GM19455 (cell line): ENCODE data around the gene MLKL.

ENCODE experiments used
- ATAC-seq: cut with Tn5 transposase; IDR thresholded peaks from one replicate; pipeline ENCODE4 v1.9.1; 2021; ENCODE audit not compliant: unreplicated experiment

MLKL gene

GRCh38 chr16:74652249-74652648 is 48.4 kb downstream of the MLKL start:
- no peak for ATAC-seq

GRCh38 chr16:74651841-74652240 is 48.8 kb downstream of the MLKL start:
- no peak for ATAC-seq

GRCh38 chr16:74650966-74651567 is 49.6 kb downstream of the MLKL start:
- no peak for ATAC-seq

- ATAC-seq = no peak
Measured at GRCh38 chr16:74649839-74650504, 50.7 kb downstream of the MLKL start.

GRCh38 chr16:74641969-74642368 is 58.7 kb downstream of the MLKL start:
- no peak for ATAC-seq

GRCh38 chr16:74637742-74638453 is 62.8 kb downstream of the MLKL start:
- ATAC-seq = no peak

GRCh38 chr16:74635303-74635702 is 65.4 kb downstream of the MLKL start:
- no peak for ATAC-seq

GRCh38 chr16:74633686-74634085 is 67.0 kb downstream of the MLKL start:
- ATAC-seq = no peak

- no peak for ATAC-seq
Measured at GRCh38 chr16:74627506-74628220, 73.0 kb downstream of the MLKL start.

GRCh38 chr16:74626741-74627416 is 73.8 kb downstream of the MLKL start:
- ATAC-seq = no peak

- ATAC-seq = no peak
Measured at GRCh38 chr16:74625500-74626350, 74.9 kb downstream of the MLKL start.

GRCh38 chr16:74623839-74624235 is 76.8 kb downstream of the MLKL start:
- ATAC-seq = no peak

- ATAC-seq = no peak
Measured at GRCh38 chr16:74623214-74623838, 77.3 kb downstream of the MLKL start.

- ATAC-seq = no peak
Measured at GRCh38 chr16:74622005-74622404, 78.7 kb downstream of the MLKL start.
